HG02852 (cell line): ENCODE data around the gene ABHD17B.

Source experiments
- ATAC-seq: cut with Tn5 transposase; IDR thresholded peaks from one replicate; pipeline ENCODE4 v1.9.1; 2021; ENCODE audit warnings: mild to moderate bottlenecking, moderate library complexity; ENCODE audit not compliant: unreplicated experiment

ABHD17B gene

GRCh38 chr9:71822935-71823334 is 88.1 kb downstream of the ABHD17B start:
- no peak for ATAC-seq

- ATAC-seq: no peak
These were observed 88.5 kb downstream of the ABHD17B start for GRCh38 chr9:71822456-71822855.

- no peak for ATAC-seq
These were observed 89.6 kb downstream of the ABHD17B start for GRCh38 chr9:71821405-71821804.

- no peak for ATAC-seq
These were observed 90.5 kb downstream of the ABHD17B start for GRCh38 chr9:71820403-71820921.

- no peak for ATAC-seq
These were observed 91.8 kb downstream of the ABHD17B start for GRCh38 chr9:71819115-71819739.

- no peak for ATAC-seq
These were observed 94.0 kb downstream of the ABHD17B start for GRCh38 chr9:71816916-71817451.
